Measurements from ENCODE around the gene HINFP. TPM values are rescaled to one million over a fixed set of nuclear protein-coding genes. Genes with fewer than 3 reads are reported as not detected.
A peak's percentile ranks its signal among the peaks of the same experiment; 100 is the strongest.

The HINFP gene
- total RNA-seq, 1 experiment from 2014 or later: 38.1 TPM

GRCh38 chr11:119099711-119100110 is 21.7 kb upstream of the HINFP start:
- intact Hi-C loops (cut with micrococcal nuclease): loop anchor here (2.0 to 10.0 kb wide), 6 partner anchors 69 to 373 kb away; partner anchors contain the start of genes NLRX1 and USP2
- BruUV-seq (replicated peaks): no TSS peak
- ChIA-PET POLR2A (no interaction called here), CTCF (interaction anchor here (0.6 to 0.7 kb wide), 2 partner anchors 229 to 332 kb away, joined by 4 to 5 read pairs; no protein-coding TSS in a partner anchor), RAD21 (ENCODE audit: low non-redundant PET in 1 of 2, low total read pairs in 2 of 2, uncharacterized antibody in 2 of 2, unreplicated experiment in 2 of 2) (no interaction called here)
- H3K9ac ChIP-seq (ENCODE audit: low read length): peak overlapping the region; percentile 81; the same call in 1 of the 2 replicates
- no peak overlapping the region for H2AFZ ChIP-seq (ENCODE audit: low read depth, low read length, poor library complexity, severe bottlenecking)
- DNase-seq (ENCODE audit: low read depth, low spot score): no peak
- peak overlapping the region; percentile 96; the same call in 1 of the 2 replicates for H3K27ac ChIP-seq (ENCODE audit: low read depth, low read length)
- H3K4me3 ChIP-seq (replicated peaks in 1 of 2; ENCODE audit: low read depth in 1 of 2, low read length in 2 of 2): peak overlapping the region; percentile 58 to 78
- H3K9me2 ChIP-seq (ENCODE audit: insufficient read depth): no peaks in the 10 kb centered on the region
- H3K79me2 ChIP-seq (ENCODE audit: insufficient read depth, low read length): peaks cover 37% of the 10 kb centered on the region
- peak overlapping the region; percentile 89 for H3K4me2 ChIP-seq (ENCODE audit: low read length)
- peaks cover 30 to 40% of the 10 kb centered on the region in 2 experiments for H3K4me1 ChIP-seq (ENCODE audit: control insufficient read depth in 1 of 2, insufficient read depth in 2 of 2, low read length in 2 of 2)
- H3K9me3 ChIP-seq (ENCODE audit: control insufficient read depth in 1 of 2, insufficient read depth in 1 of 2, low read depth in 1 of 2, low read length in 2 of 2): no peaks in the 10 kb centered on the region
- H3K27me3 ChIP-seq (ENCODE audit: insufficient read depth, low read length): no peaks in the 10 kb centered on the region
- no peak for ATAC-seq
- H4K20me1 ChIP-seq (ENCODE audit: insufficient read depth): no peaks in the 10 kb centered on the region
- H3K36me3 ChIP-seq (ENCODE audit: control insufficient read depth in 1 of 2, insufficient read depth in 2 of 2, low read length in 2 of 2): peaks cover 10 to 25% of the 10 kb centered on the region in 2 experiments; a peak in 3 of 4 replicates
- TF ChIP-seq ATF3 (IDR thresholded peaks at IDR 0.05) (no peak), JUND (IDR thresholded peaks at IDR 0.05) (no peak), SRF (IDR thresholded peaks at IDR 0.05; ENCODE audit: low read depth) (no peak), FOSL1 (IDR thresholded peaks at IDR 0.05; ENCODE audit: low read depth) (no peak), SP1 (IDR thresholded peaks at IDR 0.05; ENCODE audit: low read depth) (no peak), REST (IDR thresholded peaks at IDR 0.05; ENCODE audit: low read depth) (no peak), ELF1 (IDR thresholded peaks at IDR 0.05; ENCODE audit: borderline replicate concordance, low read depth) (no peak), YY1 (IDR thresholded peaks at IDR 0.05; ENCODE audit: extremely low read depth, insufficient replicate concordance, low read depth, low read length) (no peak), SIN3A (IDR thresholded peaks at IDR 0.05; ENCODE audit: low read depth) (no peak), CBX3 (IDR thresholded peaks at IDR 0.05; ENCODE audit: low read depth) (no peak), TCF7L2 (IDR thresholded peaks at IDR 0.05; ENCODE audit: borderline replicate concordance, extremely low read depth, insufficient read depth, insufficient read length) (no peak)

Measured in HCT116 (cell line).